HG03066 (cell line): ENCODE results near the gene DHH.
"Not testable (repeated sequence)": the region's sequence is repeated elsewhere in the genome, so short reads cannot be mapped to it uniquely, and the experiment has no call there.

Experiments used
- ATAC-seq: cut with Tn5 transposase; IDR thresholded peaks from one replicate; pipeline ENCODE4 v1.9.1; 2021; ENCODE audit warnings: low read depth; ENCODE audit not compliant: unreplicated experiment

Gene DHH

DNA sequence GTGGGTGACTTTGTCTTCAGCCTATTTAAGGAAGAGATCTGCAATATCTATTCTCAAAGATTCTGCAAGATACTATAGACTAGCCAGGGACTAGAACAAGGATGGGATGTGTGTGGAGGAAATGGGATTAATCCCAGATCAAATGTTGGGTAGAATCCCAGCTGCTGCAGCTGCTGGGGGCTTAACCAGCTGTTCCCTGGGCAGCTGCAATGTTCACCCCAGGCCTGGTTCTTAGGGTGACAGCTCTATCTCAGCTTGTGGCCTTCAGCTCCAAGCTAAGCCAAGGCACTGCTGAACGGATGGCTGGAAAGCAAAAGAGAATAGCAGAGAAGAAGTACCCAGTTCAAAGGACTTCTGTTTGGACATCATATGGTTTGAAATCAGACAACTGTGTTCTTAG is 14.8 kb downstream of the DHH start:
- ATAC-seq: no peak

DNA sequence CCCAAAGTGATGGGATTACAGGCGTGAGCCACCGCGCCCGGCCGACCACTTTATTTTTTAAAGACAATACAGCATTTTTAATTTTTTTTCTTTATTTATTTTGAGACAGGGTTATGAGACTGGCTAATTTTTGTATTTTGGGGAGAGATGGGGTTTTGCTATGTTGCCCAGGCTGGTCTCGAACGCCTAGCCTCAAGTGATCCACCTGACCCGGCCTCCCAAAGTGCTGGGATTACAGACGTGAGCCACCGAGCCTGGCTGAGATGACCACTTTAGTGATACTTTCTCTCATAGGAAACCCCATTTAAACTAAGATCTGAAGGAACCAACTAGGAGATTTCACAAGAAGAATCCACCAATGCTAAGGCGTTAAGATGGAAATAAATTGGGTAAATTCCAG is 23.6 kb downstream of the DHH start:
- no peak for ATAC-seq

DNA sequence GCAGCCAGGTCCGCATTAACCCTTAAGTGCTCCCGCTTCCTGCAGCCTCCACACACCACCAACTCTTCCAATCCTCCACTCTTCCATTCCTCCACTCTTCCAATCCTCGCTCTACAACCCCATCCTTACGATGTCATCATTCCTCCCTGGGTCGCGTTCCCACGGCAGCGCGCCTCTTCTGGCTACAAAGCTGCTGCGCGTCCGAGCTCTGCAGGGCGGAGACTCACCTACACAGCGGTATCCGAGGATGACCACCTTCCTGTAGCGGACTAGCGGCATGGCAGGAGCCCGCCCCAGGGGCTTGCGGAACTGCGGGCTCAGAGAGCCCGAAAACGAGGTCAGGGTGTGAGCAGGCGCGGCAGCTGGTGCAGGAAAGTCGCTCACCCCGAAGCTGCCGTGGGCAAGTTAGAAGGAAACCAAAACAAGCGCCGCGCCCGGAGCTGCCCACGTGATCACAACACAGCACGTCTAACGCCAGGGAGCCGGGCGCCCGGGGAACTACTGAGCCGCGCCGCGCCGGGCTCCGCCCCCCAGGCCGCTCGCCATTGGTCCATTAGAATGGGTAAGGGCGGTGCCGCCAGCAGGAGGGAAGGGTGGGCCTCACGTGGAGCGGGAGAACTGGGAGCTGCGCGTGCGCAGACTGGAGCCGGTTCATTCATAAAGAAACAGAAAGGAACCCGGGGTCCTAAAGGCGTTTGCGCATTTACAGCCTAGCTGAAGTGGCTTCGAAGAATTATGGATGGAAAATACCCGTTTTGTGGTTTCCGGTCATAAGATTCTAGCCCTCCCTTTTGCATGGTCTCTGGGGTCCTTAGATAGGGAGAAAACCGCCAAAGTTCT is 24.9 kb downstream of the DHH start, which contains the start of gene RHEBL1:
Gene RHEBL1 (minus strand): TSS at position 473 of the 840 bp plus-strand sequence. CDS start 194 bp downstream, at position 279.
- peak; percentile 97 for ATAC-seq

DNA sequence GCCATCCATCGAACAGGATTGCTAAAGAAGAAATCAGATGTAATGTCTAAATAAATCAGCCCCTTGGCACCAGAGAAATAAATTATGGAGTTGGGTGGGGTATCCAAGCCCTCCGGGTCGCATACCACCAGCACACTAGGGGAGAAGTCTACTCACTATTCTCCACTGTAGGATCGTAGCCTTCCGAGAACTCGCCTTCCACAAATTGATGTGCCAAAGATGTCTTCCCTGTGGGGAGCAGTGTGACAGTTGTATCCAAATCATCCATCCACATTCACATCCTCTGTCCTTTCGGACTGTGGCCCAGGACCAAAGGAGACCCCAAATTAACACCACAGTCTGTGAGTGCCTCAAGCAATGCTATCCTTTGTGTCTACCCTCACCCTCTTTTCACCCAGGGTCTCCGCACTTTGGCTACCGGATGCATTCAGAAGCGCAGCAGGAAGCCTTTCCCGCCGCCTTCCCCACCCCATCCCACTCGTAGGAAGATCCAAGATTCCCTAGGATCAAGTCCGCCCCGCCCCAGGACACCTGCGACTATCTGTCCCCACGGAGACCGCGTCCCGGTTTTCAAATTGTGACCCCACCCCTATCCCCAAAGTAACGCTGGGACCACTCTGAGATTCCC is 25.6 kb downstream of the DHH start:
- peak; percentile 3 for ATAC-seq

DNA sequence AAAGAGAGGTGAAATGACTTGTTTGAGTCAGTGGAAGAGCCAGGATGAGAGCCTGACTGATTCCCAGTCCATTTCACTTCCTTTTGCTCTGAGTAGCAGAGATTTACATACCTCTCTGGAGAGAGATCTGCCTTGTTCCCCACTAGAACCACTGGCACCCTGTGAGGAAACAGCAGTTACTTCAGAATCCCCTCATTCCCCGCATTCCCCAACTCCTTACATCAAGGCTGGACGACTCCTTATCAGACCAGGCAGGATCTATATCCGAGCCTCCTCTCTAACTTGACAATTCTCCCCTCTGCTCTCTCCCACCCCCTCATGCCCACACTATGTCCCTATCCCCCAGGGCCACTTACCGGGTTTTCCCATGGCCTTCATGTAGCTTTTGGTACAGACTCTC is 28.5 kb downstream of the DHH start:
- no peak for ATAC-seq

GRCh38 chr12:49064767-49065152 is 29.8 kb downstream of the DHH start:
- no peak for ATAC-seq

- ATAC-seq: not testable (repeated sequence)
These were observed 32.7 kb downstream of the DHH start for GRCh38 chr12:49061916-49062315.

- no peak for ATAC-seq
These were observed 33.4 kb downstream of the DHH start for GRCh38 chr12:49061157-49061650.

DNA sequence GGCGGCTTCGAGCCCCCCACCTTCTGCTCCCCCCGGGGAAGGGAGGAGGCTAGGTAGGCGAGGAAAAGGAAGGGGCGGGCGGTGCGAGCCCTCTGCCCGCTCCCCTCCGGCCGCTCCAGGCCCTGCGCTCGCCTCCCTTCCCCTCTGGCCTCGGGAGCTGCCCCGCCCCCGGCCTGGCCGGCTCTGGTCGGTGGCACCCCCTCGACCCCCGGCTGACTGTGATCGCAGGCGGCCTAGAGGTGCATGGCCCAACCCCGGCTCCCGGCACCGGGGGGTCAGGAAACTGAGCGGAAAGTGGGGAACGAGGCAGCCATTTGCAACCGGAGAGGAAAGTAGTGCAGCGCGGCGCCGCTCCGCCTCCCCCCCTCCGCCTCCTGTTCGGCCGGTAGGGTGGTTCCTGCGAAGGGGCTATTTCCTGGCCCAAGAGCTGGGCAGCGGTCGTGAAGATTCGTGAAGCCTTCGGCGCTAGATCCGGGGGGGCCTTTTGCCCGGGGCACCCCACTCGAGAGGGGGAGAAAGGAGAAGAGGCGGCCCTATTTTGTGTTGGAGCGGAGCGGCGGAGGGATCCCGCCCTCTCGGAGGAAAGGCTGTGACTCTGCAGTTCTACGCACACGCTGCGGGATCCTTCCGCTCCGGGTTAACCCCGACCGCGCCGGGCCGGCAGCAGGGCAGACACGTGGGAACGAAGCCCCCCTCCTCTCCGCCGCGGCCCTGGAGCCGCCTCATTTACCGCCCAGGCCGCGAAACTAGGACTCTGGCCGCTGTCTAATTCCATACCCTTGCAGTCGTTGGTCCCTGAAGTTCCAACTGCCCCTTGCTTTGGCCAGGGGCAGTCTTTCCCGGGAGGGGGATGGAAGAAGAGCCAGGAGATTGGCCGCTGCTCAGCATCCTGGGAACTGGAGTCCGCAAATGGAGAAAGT is 34.1 kb downstream of the DHH start, which contains the start of gene KMT2D:
Gene KMT2D (minus strand): TSS at position 558 of the 920 bp plus-strand sequence. CDS start 5,470 bp downstream, outside the sequence.
- ATAC-seq: peak; percentile 50

DNA sequence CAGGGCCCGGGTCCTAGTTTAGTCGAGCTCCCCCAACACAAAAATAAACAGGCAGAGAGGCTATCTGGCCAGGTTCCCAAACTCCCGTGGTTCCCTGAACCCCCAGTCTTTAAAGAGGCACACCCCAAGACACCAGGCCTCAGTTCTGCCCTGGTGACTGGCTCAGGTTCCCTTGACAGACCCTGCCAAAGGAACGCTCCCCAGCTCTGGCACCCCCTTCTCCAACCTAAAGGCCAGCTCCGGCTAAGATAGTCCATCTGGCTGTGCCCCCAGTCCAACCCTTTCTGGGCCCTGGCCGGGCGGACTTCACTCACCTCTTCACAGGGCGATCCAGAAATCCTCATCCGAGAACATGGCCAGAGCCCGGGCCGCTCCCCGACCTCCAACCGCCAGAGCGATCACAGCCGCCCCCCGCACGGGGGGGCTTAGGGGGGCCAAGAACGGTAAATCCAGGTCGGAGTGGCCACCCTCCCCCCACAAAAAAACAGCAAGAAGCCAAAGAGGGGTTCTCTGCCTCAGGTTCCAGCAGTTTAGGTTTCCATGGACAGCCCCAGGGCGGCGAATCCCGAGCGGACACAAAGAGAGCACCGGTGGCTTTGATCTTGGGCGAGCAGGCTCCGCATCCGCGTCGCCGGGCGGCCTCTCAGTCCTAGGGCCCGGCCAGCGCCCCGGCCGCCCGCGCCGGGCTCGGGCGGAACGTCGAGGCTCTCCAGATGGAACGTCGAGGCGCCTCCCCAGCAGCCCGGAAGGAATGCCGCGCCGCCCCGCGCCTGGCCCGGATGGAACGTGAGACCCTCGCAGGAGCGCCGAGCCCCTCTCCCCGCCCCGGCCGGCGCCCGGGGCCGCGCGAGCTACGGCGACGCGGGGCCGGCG is 35.1 kb downstream of the DHH start:
- ATAC-seq: no peak

GRCh38 chr12:49059045-49059298 is 35.6 kb downstream of the DHH start:
- ATAC-seq: no peak

DNA sequence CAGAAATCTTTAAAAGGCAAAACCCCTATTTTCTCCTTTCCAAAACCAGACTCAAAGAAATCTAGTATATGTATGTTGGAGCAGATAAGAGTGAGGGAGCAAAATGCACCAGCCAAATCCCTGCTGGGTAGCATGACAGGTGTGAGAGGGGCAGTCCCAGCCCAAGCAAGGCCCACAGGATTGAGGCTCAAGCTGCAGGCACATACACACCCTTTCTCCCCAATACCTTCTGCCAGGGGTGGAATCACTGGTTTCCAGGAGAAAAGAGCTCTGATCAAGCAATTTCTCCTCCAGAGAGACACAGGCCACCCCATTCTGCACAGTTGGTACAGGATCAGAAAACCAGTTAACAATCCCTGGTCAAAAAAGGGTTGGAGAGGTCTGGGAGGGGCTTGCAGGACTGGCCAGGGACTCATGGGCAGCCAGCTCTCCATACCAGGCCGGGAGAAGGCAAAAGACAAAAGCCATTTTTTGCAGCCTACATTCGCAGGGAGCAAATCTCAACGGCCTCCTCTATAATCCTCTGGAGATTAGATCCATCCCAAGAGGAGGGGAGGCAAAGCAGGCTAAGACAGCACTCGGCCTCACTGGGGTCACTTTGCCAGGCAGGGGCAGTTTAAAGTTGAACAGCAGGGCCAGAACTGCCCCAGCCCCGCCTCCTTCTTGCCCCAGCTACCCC is 36.1 kb downstream of the DHH start:
- ATAC-seq: no peak

GRCh38 chr12:49057888-49058287 is 36.7 kb downstream of the DHH start:
- ATAC-seq: no peak

DNA sequence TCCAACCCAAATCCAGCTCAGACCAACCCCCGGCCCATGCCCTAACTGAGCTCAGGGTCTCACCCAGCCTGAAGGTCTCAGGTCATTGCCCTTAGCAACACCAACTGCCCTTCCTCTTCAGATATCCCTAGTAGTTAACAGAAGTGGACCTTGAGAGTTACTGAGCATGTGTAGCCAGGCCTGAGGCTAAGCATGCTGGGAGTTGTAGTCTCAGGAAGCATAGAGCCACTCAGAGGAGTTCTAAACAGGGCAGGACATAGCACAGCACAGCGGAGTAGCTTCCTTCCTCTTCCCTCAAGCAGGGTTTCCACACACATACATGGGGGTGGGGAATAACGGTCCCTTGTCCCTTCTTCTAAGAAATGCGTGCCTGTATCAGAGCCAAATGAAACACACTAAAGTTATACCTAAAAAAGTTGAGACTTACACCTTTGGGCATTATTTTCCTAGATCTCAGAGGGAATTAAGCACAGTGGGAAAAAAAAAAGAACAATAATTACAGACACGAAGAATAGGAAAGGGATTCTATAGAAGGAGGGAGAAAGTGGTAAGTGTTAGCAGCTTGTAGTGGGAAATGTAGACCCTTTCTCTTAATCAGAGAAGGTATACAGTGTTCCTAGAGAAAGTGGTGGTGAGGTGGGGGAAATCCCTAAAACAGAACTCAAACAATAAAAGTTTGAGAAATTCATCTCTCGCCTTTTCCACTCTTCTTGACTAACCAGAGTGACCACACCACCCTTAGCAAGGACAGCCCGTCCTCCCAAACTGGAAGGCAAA is 38.4 kb downstream of the DHH start:
- peak; percentile 65 for ATAC-seq

- ATAC-seq: no peak
These were observed 39.5 kb downstream of the DHH start for GRCh38 chr12:49055092-49055491.

- no peak for ATAC-seq
These were observed 40.1 kb downstream of the DHH start for GRCh38 chr12:49054524-49054923.

DNA sequence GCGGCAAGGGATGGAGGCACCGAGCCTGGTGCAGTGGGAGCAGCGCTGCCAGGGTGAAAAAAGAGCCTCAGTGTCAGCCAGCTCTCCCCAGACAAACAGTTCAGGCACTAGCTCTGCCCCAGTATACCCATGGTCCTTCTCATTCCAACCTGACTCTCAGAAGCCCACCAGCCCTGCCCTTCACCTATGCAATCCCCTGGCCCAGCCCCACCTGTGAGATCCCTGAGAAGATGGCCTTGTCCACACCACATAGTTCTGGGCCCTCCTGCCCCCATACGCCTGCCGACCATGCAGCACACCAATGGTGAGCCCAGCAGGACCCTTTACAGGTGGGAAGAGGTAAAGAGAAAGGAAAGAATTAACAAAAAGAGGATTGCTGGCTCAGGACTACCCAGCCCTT is 40.5 kb downstream of the DHH start:
- no peak for ATAC-seq

DNA sequence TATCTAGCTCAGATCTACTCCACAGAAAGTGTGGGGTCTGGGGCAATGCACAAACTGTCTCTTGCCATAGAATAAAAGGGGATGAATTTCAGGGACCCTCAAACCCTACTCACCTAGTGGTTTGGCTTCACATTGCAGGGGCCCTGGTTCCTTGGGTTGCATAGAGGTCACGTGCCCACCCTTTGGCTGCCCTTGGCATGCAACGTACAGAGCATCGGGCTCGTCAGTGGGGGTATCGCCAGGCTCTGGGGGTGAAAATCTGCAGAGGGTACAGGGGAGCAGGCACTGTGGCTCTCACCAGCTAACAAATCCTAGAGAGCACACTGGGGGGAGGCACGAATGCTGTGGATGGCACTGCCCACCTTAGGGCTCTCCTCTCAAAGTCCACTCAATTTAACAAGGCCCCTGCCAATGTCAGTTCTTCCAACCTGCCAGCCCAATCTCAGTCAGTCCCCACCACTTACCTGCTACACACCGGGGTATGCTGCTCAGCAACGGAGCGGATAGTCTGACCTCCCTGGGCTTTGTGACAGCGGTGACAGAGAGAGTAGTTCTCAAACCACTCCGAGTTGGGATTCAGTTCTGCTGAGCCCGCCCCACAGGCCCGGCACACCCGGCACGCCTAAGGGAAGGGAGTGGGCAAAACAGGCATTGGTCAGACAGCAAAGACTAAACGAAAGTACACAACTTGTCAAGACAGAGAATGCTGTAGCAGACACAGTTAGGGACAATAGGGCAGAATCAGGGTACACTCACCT is 42.0 kb downstream of the DHH start:
- ATAC-seq: no peak
